ENCODE data around the gene PAM.

GRCh38 chr5:102731693-102732092 lies 23.4 kb upstream of the PAM start:
- TF ChIP-seq GATA3 (IDR thresholded peaks at IDR 0.05; ENCODE audit: low read depth, low read length) = no peak
- no peak for TF ChIP-seq GATA2 (IDR thresholded peaks at IDR 0.05; ENCODE audit: low read depth, low read length)
